Prostate gland (tissue), 1 donor: Measurements from ENCODE around the gene MT1H.
A peak's percentile ranks its signal among the peaks of the same experiment; 100 is the strongest.

Experiments
- POLR2A ChIP-seq: fragments of 450-650 bp; IDR thresholded peaks from one replicate; pipeline ENCODE4 v1.6.1; 2016; ENCODE audit warnings: antibody characterized with exemption, mild to moderate bottlenecking
- POLR2AphosphoS5 ChIP-seq: sonication (generic); formaldehyde crosslinking; IDR thresholded peaks from one replicate; pipeline ENCODE4 v1.6.1; 2017; ENCODE audit warnings: antibody characterized with exemption

DNA sequence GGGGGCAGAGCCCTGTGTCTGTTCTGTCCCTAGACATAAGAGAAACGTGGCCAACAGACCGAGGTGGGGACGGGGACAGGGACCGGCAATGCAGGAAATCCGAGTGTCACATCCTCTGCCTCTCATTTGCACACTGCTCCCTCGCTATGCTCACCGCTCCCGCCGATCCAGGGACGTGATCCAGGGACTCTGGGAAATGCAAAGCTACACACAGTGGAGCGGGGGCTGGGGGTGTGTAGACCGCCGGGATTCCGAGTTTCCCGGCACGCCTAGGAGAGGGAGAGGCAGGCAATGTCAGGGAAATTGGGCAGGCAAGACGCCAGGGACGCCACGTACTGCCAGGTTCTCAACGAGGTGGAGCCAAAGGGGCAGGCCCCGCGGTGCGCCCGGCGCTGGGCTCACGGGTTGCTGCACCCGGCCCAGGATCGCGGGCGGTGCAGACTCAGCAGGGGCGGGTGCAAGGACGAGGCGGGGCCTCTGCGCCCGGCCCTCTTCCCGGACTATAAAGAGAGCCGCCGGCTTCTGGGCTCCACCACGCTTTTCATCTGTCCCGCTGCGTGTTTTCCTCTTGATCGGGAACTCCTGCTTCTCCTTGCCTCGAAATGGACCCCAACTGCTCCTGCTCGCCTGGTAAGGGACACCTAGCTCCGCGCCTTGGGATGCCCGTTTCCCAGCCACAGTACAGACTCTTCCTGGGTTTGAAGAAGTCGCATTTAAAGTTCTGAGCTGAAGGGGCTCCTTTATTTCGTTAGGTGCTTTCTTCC is 12.5 kb downstream of the MT1H start, which contains the start of gene MT1X:
- peak; percentile 90 for TF ChIP-seq POLR2A
- TF ChIP-seq POLR2AphosphoS5: peak; percentile 93
